K562 (cell line): ENCODE measurements around the gene HEMGN. TPM values are rescaled to one million over a fixed set of nuclear protein-coding genes. Genes with fewer than 3 reads are reported as not detected.

Experiments
- CEBPZ ChIP-seq: fragments of 150-350 bp; IDR thresholded peaks from 2 replicates; pipeline ENCODE4 v1.6.1; 2014; ENCODE audit warnings: low read depth, mild to moderate bottlenecking, low read length, borderline replicate concordance
- FOS ChIP-seq: IDR thresholded peaks from 3 replicates; pipeline ENCODE4 v1.6.1; 2011; ENCODE audit not compliant: insufficient read length; ENCODE audit errors: extremely low read depth
- MTF1 ChIP-seq: fragments of 250-450 bp; sonication (Bioruptor Pico); IDR thresholded peaks from 2 replicates; pipeline ENCODE4 v1.9.0; 2021; ENCODE audit warnings: moderate library complexity, mild to moderate bottlenecking, inconsistent platforms, borderline replicate concordance
- SMARCE1 ChIP-seq: fragments of 450-650 bp; IDR thresholded peaks from 2 replicates; pipeline ENCODE4 v1.7.1; 2016; ENCODE audit warnings: mild to moderate bottlenecking
- THAP12 ChIP-seq: fragments of 250-450 bp; sonication (Bioruptor Pico); IDR thresholded peaks from 2 replicates; pipeline ENCODE4 v1.9.0; 2021; ENCODE audit warnings: mild to moderate bottlenecking, inconsistent platforms
- ZC3H11A ChIP-seq: IDR thresholded peaks from 2 replicates; pipeline ENCODE4 v1.6.1; 2012; ENCODE audit warnings: low read depth, low read length, improper control_type of control experiment
- ZNF592 ChIP-seq: fragments of 450-650 bp; IDR thresholded peaks from 2 replicates; pipeline ENCODE4 v1.6.1; 2017; ENCODE audit warnings: antibody characterized with exemption, mild to moderate bottlenecking
- ZNF644 ChIP-seq: fragments of 200-800 bp; sonication (Bioruptor generic); IDR thresholded peaks from 2 replicates; pipeline ENCODE4 v1.6.1; 2016; ENCODE audit warnings: low read depth, missing genetic modification characterization, missing compliant biosample characterization
- ZNF780A ChIP-seq: fragments of 250-450 bp; sonication (Bioruptor Pico); IDR thresholded peaks from 2 replicates; pipeline ENCODE4 v1.5.0; 2021; ENCODE audit warnings: mild to moderate bottlenecking
- polyA plus RNA-seq, 8 experiments: library from polyadenylated mRNA; depleted of rRNA in 4 of 8; stranded (reverse) in 5 of 8; unstranded in 3 of 8; fragments of >200 nt; fragmentation: Nextera tagmentation in 2 of 8; fragmentation: Illumina TruSeq in 1 of 8; extraction: Ambion mirVana in 2 of 8; extraction: Trizol in 1 of 8; gene quantifications; 2 replicates each; pipeline versions ENCODE4 v1.2.1 to v1.2.3, GENCODE V29; 2011 to 2014; ENCODE audit warnings: inconsistent platforms in 1 of 8, missing spikeins in 1 of 8
- total RNA-seq, 7 experiments: library from RNA; depleted of rRNA in 6 of 7; stranded (reverse); fragments of >200 nt in 6 of 7; fragmentation: Illumina TruSeq in 2 of 7; extraction: Trizol in 2 of 7; gene quantifications; 2 replicates each; pipeline versions ENCODE4 v1.2.1 to v1.2.3, GENCODE V29; 2011 to 2021; ENCODE audit warnings: low replicate concordance in 1 of 7
- TF ChIP-seq, protein P1 (sequence below): fragments of 450-650 bp; IDR thresholded peaks from 2 replicates; pipeline ENCODE4 v1.6.1; 2018; ENCODE audit not compliant: partially characterized antibody

HEMGN gene
- total and polyA plus RNA-seq, 9 of the 15 experiments (the other 6 are each of a cell fraction or from before 2014, with no cell fraction given), result 56.3 to 258 (median 137) TPM

- TF ChIP-seq, protein P1, sequence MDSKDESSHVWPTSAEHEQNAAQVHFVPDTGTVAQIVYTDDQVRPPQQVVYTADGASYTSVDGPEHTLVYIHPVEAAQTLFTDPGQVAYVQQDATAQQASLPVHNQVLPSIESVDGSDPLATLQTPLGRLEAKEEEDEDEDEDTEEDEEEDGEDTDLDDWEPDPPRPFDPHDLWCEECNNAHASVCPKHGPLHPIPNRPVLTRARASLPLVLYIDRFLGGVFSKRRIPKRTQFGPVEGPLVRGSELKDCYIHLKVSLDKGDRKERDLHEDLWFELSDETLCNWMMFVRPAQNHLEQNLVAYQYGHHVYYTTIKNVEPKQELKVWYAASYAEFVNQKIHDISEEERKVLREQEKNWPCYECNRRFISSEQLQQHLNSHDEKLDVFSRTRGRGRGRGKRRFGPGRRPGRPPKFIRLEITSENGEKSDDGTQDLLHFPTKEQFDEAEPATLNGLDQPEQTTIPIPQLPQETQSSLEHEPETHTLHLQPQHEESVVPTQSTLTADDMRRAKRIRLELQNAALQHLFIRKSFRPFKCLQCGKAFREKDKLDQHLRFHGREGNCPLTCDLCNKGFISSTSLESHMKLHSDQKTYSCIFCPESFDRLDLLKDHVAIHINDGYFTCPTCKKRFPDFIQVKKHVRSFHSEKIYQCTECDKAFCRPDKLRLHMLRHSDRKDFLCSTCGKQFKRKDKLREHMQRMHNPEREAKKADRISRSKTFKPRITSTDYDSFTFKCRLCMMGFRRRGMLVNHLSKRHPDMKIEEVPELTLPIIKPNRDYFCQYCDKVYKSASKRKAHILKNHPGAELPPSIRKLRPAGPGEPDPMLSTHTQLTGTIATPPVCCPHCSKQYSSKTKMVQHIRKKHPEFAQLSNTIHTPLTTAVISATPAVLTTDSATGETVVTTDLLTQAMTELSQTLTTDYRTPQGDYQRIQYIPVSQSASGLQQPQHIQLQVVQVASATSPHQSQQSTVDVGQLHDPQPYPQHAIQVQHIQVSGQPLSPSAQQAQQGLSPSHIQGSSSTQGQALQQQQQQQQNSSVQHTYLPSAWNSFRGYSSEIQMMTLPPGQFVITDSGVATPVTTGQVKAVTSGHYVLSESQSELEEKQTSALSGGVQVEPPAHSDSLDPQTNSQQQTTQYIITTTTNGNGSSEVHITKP, result no peak
- TF ChIP-seq THAP12, result no peak
- TF ChIP-seq FOS, result no peak
- no peak for TF ChIP-seq MTF1
- no peak for TF ChIP-seq CEBPZ
- TF ChIP-seq SMARCE1, result no peak
- peak; percentile 44 for TF ChIP-seq ZNF592
- TF ChIP-seq ZNF780A, result no peak
- no peak for TF ChIP-seq ZNF644 (tag)
- no peak for TF ChIP-seq ZC3H11A
These were observed 14.4 kb downstream of the HEMGN start (continued) for GRCh38 chr9:97923529-97924108.
